A673 (cell line): ENCODE measurements around the gene CAMKV. TPM values are rescaled to one million over a fixed set of nuclear protein-coding genes. Genes with fewer than 3 reads are reported as not detected.

Experiments
- BruUV-seq: library from RNA; stranded (reverse); fragments of 400-500 nt; replicated peaks from 2 replicates; lab custom pipeline; 2021; lab: Mats Ljungman, UMichigan
- CTCF ChIA-PET: fragments of 300-600 bp; sonication (Branson Sonifier 250); formaldehyde crosslinking; loops from one replicate; lab custom pipeline; 2022; ENCODE audit warnings: antibody characterized with exemption; lab: Charles Lee
- POLR2A ChIA-PET: fragments of 300-600 bp; sonication (Branson Sonifier 250); formaldehyde crosslinking; loops from one replicate; lab custom pipeline; 2022; ENCODE audit warnings: antibody characterized with exemption; ENCODE audit not compliant: low non-redundant PET; lab: Charles Lee
- DNase-seq: peaks from one replicate; pipeline ENCODE4 v3.0.0-alpha.2; 2015; ENCODE audit warnings: low spot score
- H3K27ac ChIP-seq: fragments of 200-600 bp; sonication (generic); 2 replicates; pipeline ENCODE4 v1.5.1; 2016; ENCODE audit warnings: mixed run types, low read depth, mild to moderate bottlenecking, mixed read lengths, antibody characterized with exemption, low read length; ENCODE audit not compliant: poor library complexity, severe bottlenecking
- H3K27me3 ChIP-seq: fragments of 200-600 bp; sonication (generic); replicated peaks from 2 replicates; pipeline ENCODE4 v1.6.1; 2017; ENCODE audit warnings: mixed run types, low read depth, mild to moderate bottlenecking, mixed read lengths, antibody characterized with exemption, low read length; ENCODE audit not compliant: insufficient read depth, poor library complexity
- H3K36me3 ChIP-seq: fragments of 200-600 bp; sonication (generic); 2 replicates; pipeline ENCODE4 v1.6.1; 2016; ENCODE audit warnings: mixed run types, mild to moderate bottlenecking, mixed read lengths, antibody characterized with exemption, low read length; ENCODE audit not compliant: insufficient read depth, poor library complexity, severe bottlenecking
- H3K4me1 ChIP-seq: fragments of 200-600 bp; sonication (generic); 2 replicates; pipeline ENCODE4 v1.6.1; 2017; ENCODE audit warnings: mixed run types, mild to moderate bottlenecking, mixed read lengths, antibody characterized with exemption, low read length; ENCODE audit not compliant: insufficient read depth, poor library complexity, severe bottlenecking
- H3K4me3 ChIP-seq: fragments of 200-600 bp; sonication (generic); 2 replicates; pipeline ENCODE4 v1.5.1; 2016; ENCODE audit warnings: low read depth, mixed run types, mild to moderate bottlenecking, mixed read lengths, low read length; ENCODE audit not compliant: poor library complexity, severe bottlenecking
- H3K9me3 ChIP-seq: fragments of 200-600 bp; sonication (generic); 2 replicates; pipeline ENCODE4 v1.6.1; 2016; ENCODE audit warnings: mixed run types, low read depth, mild to moderate bottlenecking, mixed read lengths, antibody characterized with exemption, low read length; ENCODE audit not compliant: poor library complexity, severe bottlenecking
- EZH2 ChIP-seq: fragments of 200-600 bp; sonication (generic); IDR thresholded peaks from 2 replicates; pipeline ENCODE4 v1.6.1; 2017; ENCODE audit warnings: borderline replicate concordance, low read depth, mild to moderate bottlenecking, mixed read lengths, antibody characterized with exemption, low read length; ENCODE audit not compliant: poor library complexity, severe bottlenecking
- intact Hi-C: fragments of 100-400 bp; cut with micrococcal nuclease; formaldehyde crosslinking; loops from one replicate; pipeline ENCODE4 v1.10.0; 2022; ENCODE audit not compliant: unreplicated experiment
- total RNA-seq: library from RNA; stranded (reverse); gene quantifications from 2 replicates; pipeline ENCODE4 v1.2.3, GENCODE V29; 2021
- TF ChIP-seq, protein P1 (sequence below): fragments of 300-800, 200-600 bp; sonication (generic); conservative IDR thresholded peaks from 2 replicates; pipeline ENCODE4 v1.5.1; 2017; ENCODE audit warnings: low read depth, mild to moderate bottlenecking, antibody characterized with exemption, low read length, moderate library complexity, mixed read lengths

CAMKV gene
- total RNA-seq, 1 experiment from 2014 or later: 5.4 TPM

DNA sequence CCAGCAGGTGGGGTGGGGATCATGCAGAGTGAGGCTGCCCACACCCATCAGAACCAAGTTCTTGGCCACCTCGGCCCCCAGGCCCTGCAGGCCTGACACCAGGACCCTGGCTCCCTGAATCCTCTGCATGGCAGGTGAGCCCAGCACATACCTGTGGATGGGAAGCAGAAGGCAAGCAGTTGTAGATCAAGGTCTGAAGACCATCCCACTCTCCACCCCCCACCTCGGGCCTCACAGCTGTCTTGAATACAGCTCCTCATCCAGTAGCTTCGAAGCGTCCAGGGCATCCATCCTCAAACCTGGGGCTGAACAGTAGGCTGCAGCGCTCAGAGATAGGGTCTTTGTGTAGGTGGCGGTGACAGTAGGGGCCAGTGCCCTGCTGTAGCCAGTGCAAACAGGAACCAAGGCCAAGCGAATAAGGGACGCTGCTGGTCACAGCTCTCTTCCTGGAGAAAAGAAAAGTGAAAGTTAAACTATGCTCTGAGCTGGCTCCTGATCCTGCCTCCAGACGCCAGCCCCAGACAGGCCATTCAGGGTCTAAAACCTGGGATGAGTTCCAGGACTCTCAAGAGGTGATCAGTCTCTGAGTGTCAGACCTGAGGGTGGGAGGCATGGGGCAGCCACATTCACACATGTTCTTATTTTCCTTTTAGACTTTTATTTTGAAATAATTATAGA, 56.1 kb downstream of the CAMKV start, which contains the start of gene UBA7:
Gene UBA7, minus strand, starts transcription at position 457 of the 678 bp plus-strand sequence. Its CDS starts 166 bp downstream, at position 291.
- H3K4me1 ChIP-seq: no peaks in the 10 kb centered on the region
- H3K9me3 ChIP-seq: no peaks in the 10 kb centered on the region
- no peaks in the 10 kb centered on the region for H3K27me3 ChIP-seq
- no peaks in the 10 kb centered on the region for H3K36me3 ChIP-seq
- no peak within 1 kb of the TSS for H3K27ac ChIP-seq
- ChIA-PET POLR2A (interaction anchor here (0.6 kb wide), 1 partner anchor 167 kb away, joined by 4 read pairs; no protein-coding TSS in a partner anchor), CTCF (no interaction called here)
- no peak within 1 kb of the TSS for H3K4me3 ChIP-seq
- no TSS peak for BruUV-seq
- TF ChIP-seq, protein P1, sequence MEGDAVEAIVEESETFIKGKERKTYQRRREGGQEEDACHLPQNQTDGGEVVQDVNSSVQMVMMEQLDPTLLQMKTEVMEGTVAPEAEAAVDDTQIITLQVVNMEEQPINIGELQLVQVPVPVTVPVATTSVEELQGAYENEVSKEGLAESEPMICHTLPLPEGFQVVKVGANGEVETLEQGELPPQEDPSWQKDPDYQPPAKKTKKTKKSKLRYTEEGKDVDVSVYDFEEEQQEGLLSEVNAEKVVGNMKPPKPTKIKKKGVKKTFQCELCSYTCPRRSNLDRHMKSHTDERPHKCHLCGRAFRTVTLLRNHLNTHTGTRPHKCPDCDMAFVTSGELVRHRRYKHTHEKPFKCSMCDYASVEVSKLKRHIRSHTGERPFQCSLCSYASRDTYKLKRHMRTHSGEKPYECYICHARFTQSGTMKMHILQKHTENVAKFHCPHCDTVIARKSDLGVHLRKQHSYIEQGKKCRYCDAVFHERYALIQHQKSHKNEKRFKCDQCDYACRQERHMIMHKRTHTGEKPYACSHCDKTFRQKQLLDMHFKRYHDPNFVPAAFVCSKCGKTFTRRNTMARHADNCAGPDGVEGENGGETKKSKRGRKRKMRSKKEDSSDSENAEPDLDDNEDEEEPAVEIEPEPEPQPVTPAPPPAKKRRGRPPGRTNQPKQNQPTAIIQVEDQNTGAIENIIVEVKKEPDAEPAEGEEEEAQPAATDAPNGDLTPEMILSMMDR: no peak
- no peak for TF ChIP-seq EZH2
- intact Hi-C loops: no loop called here
- no peak for DNase-seq

DNA sequence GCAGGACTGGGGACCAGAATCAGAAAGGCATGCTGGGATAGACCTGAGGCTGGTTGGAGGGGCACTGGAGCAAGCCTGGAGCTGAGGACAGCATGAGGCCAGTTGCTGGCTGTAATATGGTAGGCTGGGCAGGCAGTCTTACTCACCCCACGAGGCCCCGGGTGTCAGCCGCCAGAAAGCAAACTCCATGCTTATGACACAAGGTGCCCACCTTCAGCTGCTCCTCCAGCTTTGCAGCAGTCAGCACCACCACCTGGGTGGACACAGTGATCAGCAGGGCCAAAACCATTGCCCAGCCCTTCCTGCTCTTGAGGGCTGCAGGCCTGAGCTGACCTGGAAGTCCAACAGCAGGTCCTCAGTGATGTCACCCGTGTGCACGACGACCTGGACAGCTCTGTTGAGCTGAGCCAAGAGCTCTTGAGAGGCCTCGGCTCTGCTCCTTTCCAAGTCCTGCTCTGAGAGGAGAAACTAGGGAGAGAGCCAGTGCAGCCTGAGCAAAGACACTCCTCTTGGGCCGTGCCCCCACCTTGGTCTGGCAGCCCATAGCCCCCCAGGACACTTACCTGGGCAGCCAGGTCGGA, 56.7 kb downstream of the CAMKV start:
- no peak for DNase-seq
- ChIA-PET CTCF (interaction anchor here (0.6 kb wide), 1 partner anchor 145 kb away, joined by 3 read pairs; no protein-coding TSS in a partner anchor), POLR2A (interaction anchor here (0.6 kb wide), 1 partner anchor 166 kb away, joined by 4 read pairs; no protein-coding TSS in a partner anchor)
- no peaks in the 10 kb centered on the region for H3K27me3 ChIP-seq
- TF ChIP-seq, protein P1: no peak
- TF ChIP-seq EZH2: no peak
- H3K27ac ChIP-seq: no peak overlapping the region
- no peaks in the 10 kb centered on the region for H3K9me3 ChIP-seq
- H3K4me1 ChIP-seq: no peaks in the 10 kb centered on the region
- intact Hi-C loops: no loop called here
- H3K36me3 ChIP-seq: no peaks in the 10 kb centered on the region
- BruUV-seq: no TSS peak
- no peak overlapping the region for H3K4me3 ChIP-seq

Other genes with a start within 250 kb of the CAMKV start
- 64.9 and 67.4 TPM in 2 replicates for gene APEH, start 195.6 kb downstream of the CAMKV start, total RNA-seq
- gene MST1, start 180.4 kb downstream of the CAMKV start, total RNA-seq: 3.7 and 4.5 TPM in 2 replicates
- 31.0 and 31.5 TPM in 2 replicates for gene RNF123, start 180.3 kb downstream of the CAMKV start, total RNA-seq
- 0.28 TPM in 1 of 2 replicates, not detected in the other for gene AMIGO3, start 150.2 kb downstream of the CAMKV start, total RNA-seq
- 15.2 and 16.6 TPM in 2 replicates for gene GMPPB, start 146.0 kb downstream of the CAMKV start, total RNA-seq
- 25.8 and 29.0 TPM in 2 replicates for gene IP6K1, start 83.4 kb downstream of the CAMKV start, total RNA-seq
- gene CDHR4, start 70.0 kb downstream of the CAMKV start, total RNA-seq: 0.48 TPM in 1 of 2 replicates, not detected in the other
- 7.1 and 13.8 TPM in 2 replicates for gene INKA1, start 66.6 kb downstream of the CAMKV start, total RNA-seq
- 2.2 and 3.8 TPM in 2 replicates for gene UBA7, start 56.0 kb downstream of the CAMKV start, total RNA-seq
- 17.8 and 18.8 TPM in 2 replicates for gene TRAIP, start 13.3 kb downstream of the CAMKV start, total RNA-seq
- gene MST1R, start 34.0 kb upstream of the CAMKV start, total RNA-seq: not detected in 2 replicates
- 7.5 and 7.7 TPM in 2 replicates for gene MON1A, start 59.9 kb upstream of the CAMKV start, total RNA-seq
- 55.9 and 64.3 TPM in 2 replicates for gene RBM6, start 70.2 kb upstream of the CAMKV start, total RNA-seq
- gene RBM5, start 219.0 kb upstream of the CAMKV start, total RNA-seq: 80.6 and 89.7 TPM in 2 replicates